Activated naive CD4-positive, alpha-beta T cell treated with anti-CD3 and anti-CD28 coated beads, Interleukin-2, amount 50 U/mL, for 72 hours (primary cell): ENCODE results near the gene ZFHX3. TPM values are rescaled to one million over a fixed set of nuclear protein-coding genes. Genes with fewer than 3 reads are reported as not detected.

Experiments used
- ATAC-seq, 2 donors: fragments of 150-1000 bp; cut with Tn5 transposase; 2 replicates each; pipeline ENCODE4 v1.10.0; 2021; ENCODE audit warnings: mild to moderate bottlenecking in 2 of 2, moderate library complexity in 2 of 2
- DNase-seq, 2 donors: peaks; one replicate each; pipeline ENCODE4 v3.0.0; 2021 to 2022; ENCODE audit warnings: low spot score in 2 of 2
- H3K27ac Mint-ChIP-seq, 2 donors: one replicate each; pipeline ENCODE4 v1.8.0; 2022; ENCODE audit warnings: mild to moderate bottlenecking in 2 of 2, mixed read lengths in 2 of 2
- H3K36me3 Mint-ChIP-seq, 2 donors: one replicate each; pipeline ENCODE4 v1.8.0; 2022; ENCODE audit warnings: mixed read lengths in 2 of 2
- H3K9me3 Mint-ChIP-seq, 2 donors: one replicate each; pipeline ENCODE4 v1.8.0; 2022; ENCODE audit warnings: mixed read lengths in 2 of 2
- total RNA-seq, 2 donors: library from RNA; stranded (reverse); gene quantifications; one replicate each; pipeline ENCODE4 v1.2.3, GENCODE V29; 2022

The ZFHX3 gene
- total RNA-seq, 2 donors from 2014 or later, result 0.07 to 1.7 TPM

DNA sequence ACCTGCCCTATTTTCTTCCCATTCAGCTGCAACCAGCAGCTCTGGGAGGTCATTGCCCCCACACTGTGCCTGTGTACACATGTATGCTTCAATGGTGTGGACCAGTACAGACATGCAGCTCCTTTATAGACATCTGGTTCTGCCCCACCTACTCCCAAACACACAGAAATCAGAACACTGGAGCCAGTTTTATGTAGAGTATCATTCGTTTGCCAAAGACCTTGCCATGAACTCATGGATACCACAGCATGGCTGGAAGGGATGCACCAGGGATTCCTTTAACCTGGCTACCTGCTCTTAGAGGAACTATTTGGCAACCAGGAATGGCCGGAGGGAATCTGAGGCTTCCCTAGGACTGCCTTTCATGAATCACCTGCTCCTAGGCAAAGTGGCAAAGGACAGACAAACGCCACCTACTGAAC is 60.4 kb downstream of the ZFHX3 start:
- ATAC-seq (no peak), DNase-seq (no peak)
- no peaks in the 10 kb centered on the region for H3K36me3 Mint-ChIP-seq
- no peaks in the 10 kb centered on the region for H3K9me3 Mint-ChIP-seq
- H3K27ac Mint-ChIP-seq, result no peak overlapping the region

DNA sequence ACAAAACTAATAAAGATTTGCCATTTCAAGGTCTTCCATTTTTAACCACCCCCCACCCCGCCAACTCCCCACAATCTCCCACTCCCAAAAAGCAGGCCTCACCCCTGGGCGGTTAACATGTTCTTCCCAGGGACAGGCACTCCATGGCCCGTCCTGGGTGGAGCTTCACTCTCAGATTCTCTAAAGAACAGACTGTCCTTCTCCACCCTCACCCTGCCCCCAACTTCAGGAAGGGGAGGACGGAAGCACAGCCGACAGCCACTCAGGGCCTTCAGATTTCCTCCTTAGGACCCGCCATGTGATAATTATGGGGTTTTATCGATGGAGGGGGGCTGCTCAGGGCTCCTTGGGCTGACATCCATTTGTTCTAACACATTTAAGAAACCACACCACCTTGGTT is 61.9 kb downstream of the ZFHX3 start:
- no peak overlapping the region for H3K27ac Mint-ChIP-seq
- no peaks in the 10 kb centered on the region for H3K9me3 Mint-ChIP-seq
- ATAC-seq (no peak), DNase-seq (no peak)
- no peaks in the 10 kb centered on the region for H3K36me3 Mint-ChIP-seq

DNA sequence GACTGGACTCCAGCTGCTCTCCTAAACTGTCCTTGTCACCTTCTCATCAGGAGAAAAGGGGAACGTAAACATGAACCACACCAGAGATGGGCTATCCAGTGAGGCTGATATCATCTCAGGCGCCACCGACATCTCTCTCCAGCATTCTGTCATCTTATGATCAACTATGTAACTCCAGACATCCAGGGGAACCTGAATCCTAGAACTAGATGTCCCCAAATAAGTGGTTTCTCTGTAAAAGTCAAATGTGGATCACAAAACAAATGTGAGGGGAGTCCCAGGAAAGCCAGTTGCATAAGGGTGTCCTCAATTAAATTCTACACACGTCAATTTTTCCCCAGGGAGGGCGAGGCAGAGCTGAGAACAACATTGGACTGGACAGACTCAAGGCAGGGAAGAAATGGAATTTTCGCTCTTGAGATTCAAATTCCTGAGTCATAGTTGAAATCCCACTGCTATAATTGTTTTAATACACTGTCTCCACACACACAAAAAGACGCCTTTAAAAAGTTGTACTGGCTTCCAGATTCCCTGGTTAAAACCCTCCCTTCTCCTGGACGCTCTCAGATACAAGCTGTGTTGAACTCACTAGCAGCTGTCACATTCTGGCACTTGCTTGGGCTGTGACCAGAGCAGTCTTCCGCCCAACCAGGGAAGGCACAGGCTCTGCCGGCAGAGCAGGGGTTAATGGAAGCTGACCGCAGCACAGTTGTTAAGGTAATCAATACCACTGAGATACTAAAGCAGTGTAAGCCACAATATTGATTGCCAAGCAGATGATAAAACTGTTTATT is 62.6 kb downstream of the ZFHX3 start:
- ATAC-seq (no peak), DNase-seq (no peak)
- no peaks in the 10 kb centered on the region for H3K9me3 Mint-ChIP-seq

DNA sequence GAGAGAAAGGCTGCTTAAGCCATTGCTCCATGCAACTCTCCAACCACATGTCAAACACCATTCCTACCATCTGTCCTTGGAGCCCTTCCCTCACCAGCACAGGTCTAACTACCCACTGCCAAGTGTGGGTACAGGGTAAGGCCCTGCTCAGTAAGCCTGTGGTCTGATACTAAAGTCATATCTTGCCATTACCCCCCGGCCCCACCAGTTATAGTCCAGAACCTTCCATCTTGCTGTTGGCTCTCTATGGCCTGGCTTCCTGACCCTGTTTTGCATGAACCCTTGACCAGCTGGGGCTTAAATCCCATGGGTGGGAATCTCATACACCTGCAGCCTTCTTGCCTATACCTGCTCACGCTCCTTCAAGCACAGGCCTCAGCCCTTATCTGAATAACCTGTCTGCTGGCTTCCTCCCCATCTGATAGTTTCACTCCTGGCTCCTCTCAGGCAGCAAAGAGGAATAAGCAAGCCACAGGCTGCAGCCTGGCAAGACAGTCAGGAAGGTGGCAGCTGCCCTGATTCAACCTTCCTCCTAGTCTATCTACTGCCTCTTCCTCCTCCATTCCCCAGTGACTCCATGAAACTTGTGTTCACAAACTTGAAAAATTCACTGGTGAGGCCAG is 64.1 kb downstream of the ZFHX3 start:
- no peaks in the 10 kb centered on the region for H3K36me3 Mint-ChIP-seq

More for the DNA sequence above, 62.6 kb downstream of the ZFHX3 start:
- Mint-ChIP-seq H3K36me3 (no peaks in the 10 kb centered on the region), H3K27ac (no peak overlapping the region)

DNA sequence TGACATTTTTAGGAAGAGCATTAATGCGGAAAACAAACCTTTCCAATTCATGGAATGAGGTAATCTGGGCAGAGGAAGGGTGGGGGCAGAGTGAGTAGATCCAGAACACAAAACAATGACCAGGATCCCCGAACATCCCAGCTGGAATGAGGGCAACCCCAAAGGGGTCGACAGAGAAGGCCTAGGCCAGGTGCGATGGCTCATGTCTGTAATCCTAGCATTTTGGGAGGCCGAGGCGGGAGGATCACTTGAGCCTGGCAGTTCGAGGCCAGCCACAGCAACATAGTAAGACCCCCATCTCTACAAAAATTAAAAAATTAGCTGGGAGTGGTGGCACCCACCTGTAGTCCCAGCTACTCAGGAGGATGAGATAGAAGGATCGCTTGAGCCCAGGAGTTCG is 64.7 kb downstream of the ZFHX3 start:
- H3K36me3 Mint-ChIP-seq, result no peaks in the 10 kb centered on the region
- no peak for ATAC-seq
- no peak for DNase-seq
- no peak overlapping the region for H3K27ac Mint-ChIP-seq
- H3K9me3 Mint-ChIP-seq, result no peaks in the 10 kb centered on the region

More for the DNA sequence above, 64.1 kb downstream of the ZFHX3 start:
- DNase-seq (no peak), ATAC-seq (no peak)
- no peaks in the 10 kb centered on the region for H3K9me3 Mint-ChIP-seq
- no peak overlapping the region for H3K27ac Mint-ChIP-seq

DNA sequence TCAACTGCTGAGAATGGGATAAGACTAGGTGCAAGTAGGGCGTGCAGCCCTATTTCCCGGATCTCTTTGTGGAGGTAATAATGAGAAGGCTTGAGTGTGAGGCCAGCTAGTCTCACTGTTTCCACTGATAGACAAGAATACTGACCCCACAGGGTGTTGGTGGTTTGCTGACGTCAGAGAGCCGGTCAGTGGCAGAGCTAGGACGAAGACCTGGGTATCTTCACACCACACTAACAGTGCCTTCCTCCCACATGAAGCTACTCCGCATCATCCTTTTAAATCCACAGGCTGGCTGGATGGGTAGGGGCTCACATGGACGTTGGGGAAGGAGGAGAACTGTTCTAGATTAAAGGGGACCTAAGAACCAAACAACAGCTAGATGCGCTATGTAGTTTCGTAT is 68.0 kb downstream of the ZFHX3 start:
- ATAC-seq (no peak), DNase-seq (no peak)
- Mint-ChIP-seq H3K36me3 (no peaks in the 10 kb centered on the region), H3K9me3 (no peaks in the 10 kb centered on the region), H3K27ac (no peak overlapping the region)

DNA sequence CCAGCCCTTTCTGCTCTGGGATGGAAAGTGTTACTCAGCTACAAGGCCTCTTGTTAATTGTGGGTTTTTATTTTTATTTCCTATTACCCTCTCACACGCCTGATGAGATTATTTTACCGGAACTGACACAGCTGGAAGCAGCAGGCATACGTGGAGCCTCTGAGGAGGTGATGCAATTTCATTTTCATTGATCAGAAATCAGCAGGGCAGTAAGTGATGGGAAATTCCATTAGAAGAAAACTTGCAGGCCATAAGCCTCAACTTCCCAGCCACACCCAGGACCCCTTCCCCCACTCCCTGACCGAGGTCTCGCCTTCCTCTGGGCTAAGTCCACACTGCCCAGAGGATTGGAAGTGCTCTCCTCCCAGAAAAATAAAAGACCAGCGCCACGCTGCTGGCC is 69.7 kb downstream of the ZFHX3 start:
- ATAC-seq, result no peak
- Mint-ChIP-seq H3K36me3 (no peaks in the 10 kb centered on the region), H3K27ac (no peak overlapping the region), H3K9me3 (peaks cover 0 to under 1% of the 10 kb centered on the region in 2 donors)
- no peak for DNase-seq

DNA sequence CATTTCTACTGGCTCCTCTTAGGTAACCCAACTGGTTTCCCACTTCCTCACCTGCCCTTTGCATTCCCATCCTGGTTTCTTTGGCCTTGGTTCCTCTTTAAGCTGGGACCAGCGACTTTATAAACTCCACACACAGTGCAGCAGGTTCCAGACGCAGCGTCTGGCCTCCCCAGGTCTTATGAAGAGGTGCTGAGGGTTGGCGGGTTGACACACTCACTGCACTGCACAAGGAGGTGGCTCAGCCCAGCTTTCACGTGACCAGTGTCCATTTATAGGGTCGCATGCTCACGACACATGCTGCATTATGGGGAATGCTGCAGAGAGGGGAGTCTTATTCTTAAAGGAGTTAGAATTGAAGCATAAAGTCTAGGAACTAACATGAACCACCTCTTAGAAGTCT is 70.8 kb downstream of the ZFHX3 start:
- Mint-ChIP-seq H3K27ac (no peak overlapping the region), H3K9me3 (peaks cover 0 to 5% of the 10 kb centered on the region in 2 donors), H3K36me3 (no peaks in the 10 kb centered on the region)
- ATAC-seq (no peak), DNase-seq (no peak)

DNA sequence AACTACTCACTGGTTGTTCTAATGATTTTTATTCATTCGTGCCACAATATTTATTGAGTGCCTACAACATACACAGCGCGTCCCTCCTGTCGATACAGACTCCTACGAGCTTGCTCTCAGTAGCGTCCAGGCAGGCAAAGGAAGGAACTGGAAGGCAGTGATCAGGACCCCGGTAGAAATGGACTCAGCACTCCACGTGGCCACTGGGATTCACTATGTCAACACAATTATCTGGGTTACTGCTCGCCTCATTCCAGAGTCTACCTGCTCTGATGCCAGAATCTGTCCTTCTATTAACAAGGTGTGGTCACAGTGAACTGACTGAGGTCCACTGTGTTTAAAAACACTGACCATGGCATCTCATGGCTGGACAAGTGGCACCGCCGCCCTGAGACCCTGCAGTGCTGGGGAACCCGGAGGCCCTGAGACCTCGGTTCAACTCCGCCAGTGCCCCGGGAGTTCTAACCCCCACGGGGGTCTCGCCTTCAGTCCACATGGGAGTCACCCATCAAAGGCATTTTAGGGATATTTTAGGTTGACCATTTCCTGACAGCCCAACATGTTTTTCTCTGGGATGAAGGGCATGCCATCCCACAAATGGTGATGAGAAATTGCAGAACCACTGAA is 71.4 kb downstream of the ZFHX3 start:
- Mint-ChIP-seq H3K9me3 (peaks cover 0 to 5% of the 10 kb centered on the region in 2 donors), H3K36me3 (no peaks in the 10 kb centered on the region), H3K27ac (no peak overlapping the region)
- DNase-seq (no peak), ATAC-seq (no peak)

DNA sequence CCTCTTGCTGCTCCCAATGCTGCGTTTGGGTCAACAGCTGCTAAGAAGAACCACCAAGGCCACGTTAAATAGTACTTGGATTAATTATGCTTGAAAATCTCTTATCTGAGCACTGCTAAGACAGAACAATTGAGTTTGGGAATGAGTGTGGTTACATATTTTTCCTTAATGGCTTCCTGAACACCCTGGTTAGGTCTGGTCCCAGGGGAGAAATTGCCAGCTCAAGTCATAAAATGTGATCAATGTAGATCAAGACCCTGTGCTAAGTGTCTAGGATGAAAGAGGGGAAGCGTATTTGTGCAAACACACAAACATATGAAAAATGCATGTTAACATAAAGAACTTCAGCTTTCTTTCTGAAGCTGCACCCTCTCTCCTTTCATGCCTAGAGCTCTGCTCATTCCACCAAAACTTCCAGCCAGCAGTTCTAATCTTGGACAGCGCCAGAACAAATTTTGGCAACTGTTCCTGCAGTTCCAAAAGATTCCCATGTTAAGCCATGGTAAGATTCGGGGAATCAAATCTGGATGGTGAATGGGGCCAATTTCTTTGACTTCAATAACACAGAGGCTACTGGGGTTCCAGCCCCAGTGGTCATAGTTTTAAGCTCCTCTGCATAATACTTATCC is 72.0 kb downstream of the ZFHX3 start:
- Mint-ChIP-seq H3K27ac (no peak overlapping the region), H3K9me3 (peaks cover 0 to 5% of the 10 kb centered on the region in 2 donors), H3K36me3 (no peaks in the 10 kb centered on the region)
- ATAC-seq (no peak), DNase-seq (no peak)

DNA sequence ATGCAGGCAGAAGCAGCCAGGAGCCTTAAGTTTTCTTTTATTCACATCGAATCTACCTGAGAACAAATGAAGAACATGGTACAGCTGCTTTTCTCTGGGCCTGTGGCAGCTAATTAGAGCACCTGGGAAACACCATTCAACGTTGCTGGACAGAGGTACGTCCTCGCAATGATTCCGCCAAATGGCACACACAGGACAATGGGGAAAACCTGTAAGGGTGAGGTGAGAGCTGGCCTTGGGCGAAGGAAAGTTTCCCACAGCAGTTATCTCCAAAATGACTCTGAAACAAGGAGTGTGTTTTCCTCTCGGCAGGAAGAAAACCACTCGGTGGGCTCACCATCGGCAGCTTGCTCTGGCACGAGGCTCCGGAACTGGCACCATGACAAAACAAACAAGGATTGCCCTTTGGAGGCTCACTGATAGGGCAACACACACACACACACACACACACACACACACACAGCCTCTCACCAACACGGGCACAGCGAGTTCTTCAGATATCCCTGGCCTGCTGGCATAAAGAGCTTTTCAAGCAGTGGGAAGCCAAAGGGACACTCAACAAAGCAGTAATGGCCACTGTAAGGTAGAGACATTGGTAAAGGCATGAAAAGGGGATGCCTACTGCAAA is 73.7 kb downstream of the ZFHX3 start:
- H3K27ac Mint-ChIP-seq, result no peak overlapping the region
- no peaks in the 10 kb centered on the region for H3K36me3 Mint-ChIP-seq
- ATAC-seq (no peak), DNase-seq (no peak)
- peaks cover 0 to 5% of the 10 kb centered on the region in 2 donors for H3K9me3 Mint-ChIP-seq

DNA sequence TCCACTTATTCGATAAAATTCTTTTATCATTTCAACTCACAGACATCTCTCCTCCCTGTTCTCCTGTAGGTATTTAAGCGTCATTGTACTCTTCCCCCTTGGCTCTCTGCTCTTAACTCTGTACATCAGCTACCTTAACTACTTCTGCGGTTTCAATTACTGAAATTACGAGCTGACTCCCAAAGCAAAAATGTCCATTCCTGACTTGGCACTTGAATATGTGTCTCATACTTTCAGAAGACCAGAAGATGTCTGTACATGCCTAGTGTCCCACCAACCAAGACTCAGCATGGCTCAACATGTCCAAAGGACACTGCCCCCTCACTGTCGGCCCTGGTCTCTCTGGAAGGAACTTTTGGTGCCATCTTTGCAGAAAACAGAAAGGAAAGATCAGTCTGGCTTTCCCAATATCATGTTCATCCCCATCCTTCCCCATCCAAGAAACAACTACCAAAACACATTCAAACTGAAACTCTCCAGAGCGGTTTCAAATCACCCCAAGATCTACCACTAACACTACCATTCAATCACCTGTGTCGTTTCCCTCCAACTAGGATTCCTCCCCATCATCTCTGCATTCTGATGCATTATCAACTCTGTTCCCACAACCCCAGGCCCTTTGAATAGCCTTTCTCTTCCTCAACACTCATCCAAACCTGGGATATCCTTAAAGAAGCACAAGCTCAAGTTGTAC is 74.9 kb downstream of the ZFHX3 start:
- Mint-ChIP-seq H3K27ac (no peak overlapping the region), H3K36me3 (no peaks in the 10 kb centered on the region), H3K9me3 (peaks cover 0 to 5% of the 10 kb centered on the region in 2 donors)
- no peak for DNase-seq
- ATAC-seq, result no peak

DNA sequence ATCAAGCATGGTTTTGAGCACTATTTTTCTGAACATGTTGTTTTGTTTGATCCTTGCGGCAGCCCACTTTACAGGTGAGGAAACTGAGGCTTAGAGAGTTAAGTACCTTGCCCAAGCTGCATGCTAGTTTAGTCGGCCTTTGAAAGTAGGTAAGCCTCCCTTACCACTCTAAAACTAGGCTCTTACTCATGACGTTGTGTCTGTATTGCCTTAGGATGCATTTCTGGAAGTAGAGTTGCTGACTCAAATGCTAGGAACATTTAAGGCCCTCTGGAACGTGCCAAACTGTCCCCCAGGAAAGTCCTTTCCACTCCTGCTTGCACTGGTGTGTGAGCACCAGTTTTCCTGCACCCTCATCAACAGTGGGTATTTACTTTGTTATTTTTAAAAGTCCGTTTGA is 76.6 kb downstream of the ZFHX3 start:
- no peak overlapping the region for H3K27ac Mint-ChIP-seq
- DNase-seq (no peak), ATAC-seq (no peak)
- H3K9me3 Mint-ChIP-seq, result peaks cover 0 to 5% of the 10 kb centered on the region in 2 donors
- H3K36me3 Mint-ChIP-seq, result no peaks in the 10 kb centered on the region

DNA sequence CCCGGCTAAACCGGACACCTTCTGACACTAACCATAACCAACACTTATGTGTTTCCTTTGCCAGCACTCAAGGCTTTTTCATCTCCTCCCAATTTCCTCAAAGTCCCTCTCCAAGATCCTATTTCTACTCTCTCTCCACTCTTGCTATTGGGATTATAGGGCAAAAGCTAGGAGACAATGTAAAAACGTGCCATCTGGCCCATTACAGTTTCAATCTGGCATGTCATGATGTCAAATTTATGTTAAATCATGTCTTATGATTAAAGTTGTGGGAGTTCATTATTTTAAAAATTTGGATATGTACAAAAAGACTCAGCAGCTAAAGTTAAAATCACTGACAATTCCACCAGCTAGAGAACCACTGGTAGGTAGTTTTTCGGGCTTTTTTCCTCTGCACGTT is 77.3 kb downstream of the ZFHX3 start:
- ATAC-seq, result no peak
- Mint-ChIP-seq H3K27ac (no peak overlapping the region), H3K9me3 (peaks cover 0 to 5% of the 10 kb centered on the region in 2 donors)

DNA sequence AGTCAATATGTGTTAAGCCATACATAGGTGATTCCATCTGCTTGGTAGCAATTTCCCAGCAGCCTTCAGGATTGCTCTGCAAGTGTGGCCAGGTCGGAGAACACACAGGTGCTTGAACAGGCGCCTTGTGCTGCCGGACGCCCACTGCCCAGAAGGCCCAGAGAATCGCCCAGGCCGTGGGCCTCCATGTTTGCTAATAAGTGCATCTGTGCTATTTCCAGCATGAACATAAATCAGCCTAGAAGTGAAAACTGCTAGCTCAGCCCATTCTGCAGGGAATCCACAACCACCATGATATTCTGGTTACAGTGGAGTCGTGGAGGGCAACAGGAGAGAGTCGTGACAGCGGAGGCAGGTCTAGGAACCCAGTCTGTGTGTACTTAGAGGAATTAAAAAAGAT is 78.1 kb downstream of the ZFHX3 start:
- no peak for DNase-seq
- Mint-ChIP-seq H3K36me3 (no peaks in the 10 kb centered on the region), H3K27ac (no peak overlapping the region), H3K9me3 (peaks cover 0 to 5% of the 10 kb centered on the region in 2 donors)
- no peak for ATAC-seq

More for the DNA sequence above, 77.3 kb downstream of the ZFHX3 start:
- DNase-seq, result no peak
- no peaks in the 10 kb centered on the region for H3K36me3 Mint-ChIP-seq

DNA sequence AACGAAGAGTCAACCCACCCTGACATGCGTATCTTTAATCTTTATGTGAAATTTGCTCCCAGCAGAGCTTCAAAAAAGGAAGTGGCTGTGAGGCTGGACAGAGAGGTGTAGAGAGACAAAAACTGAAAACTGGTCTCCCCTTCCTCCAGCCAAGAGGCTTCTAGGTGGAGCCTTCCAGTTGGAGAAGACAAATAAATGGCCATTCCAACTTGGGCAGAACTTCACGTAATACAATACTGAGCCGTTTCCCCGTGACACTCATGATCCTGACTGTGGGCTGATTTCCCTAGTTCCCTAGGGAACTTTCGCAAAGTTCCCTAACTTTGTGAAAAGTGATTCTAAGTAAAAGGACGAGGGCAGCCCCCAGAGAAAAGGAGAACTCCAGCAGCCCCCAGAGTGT is 78.8 kb downstream of the ZFHX3 start:
- Mint-ChIP-seq H3K36me3 (no peaks in the 10 kb centered on the region), H3K27ac (no peak overlapping the region), H3K9me3 (peaks cover 0 to 5% of the 10 kb centered on the region in 2 donors)
- DNase-seq (no peak), ATAC-seq (no peak)
